Peyer's patch (tissue), 4 donors: ENCODE data around the gene SSTR3.

Source experiments
- POLR2A ChIP-seq, 2 donors: fragments of 450-650 bp; IDR thresholded peaks; one replicate each; pipeline ENCODE4 v1.5.1; 2017; ENCODE audit warnings: antibody characterized with exemption in 2 of 2, mild to moderate bottlenecking in 2 of 2, moderate library complexity in 2 of 2
- TF ChIP-seq, protein P1 (sequence below), 6 experiments: fragments of 450-650 bp in 4 of 6; fragments of 200-600 bp in 2 of 6; sonication (generic) in 1 of 6; IDR thresholded peaks; one replicate each; pipeline ENCODE4 v1.5.1; 2017 to 2019; ENCODE audit warnings: antibody characterized with exemption in 6 of 6, mild to moderate bottlenecking in 3 of 6, moderate library complexity in 1 of 6

GRCh38 chr22:37253126-37253660 lies 40.9 kb upstream of the SSTR3 start:
- TF ChIP-seq POLR2A (IDR thresholded peaks at IDR 0.05) = no peak
- TF ChIP-seq, protein P1, sequence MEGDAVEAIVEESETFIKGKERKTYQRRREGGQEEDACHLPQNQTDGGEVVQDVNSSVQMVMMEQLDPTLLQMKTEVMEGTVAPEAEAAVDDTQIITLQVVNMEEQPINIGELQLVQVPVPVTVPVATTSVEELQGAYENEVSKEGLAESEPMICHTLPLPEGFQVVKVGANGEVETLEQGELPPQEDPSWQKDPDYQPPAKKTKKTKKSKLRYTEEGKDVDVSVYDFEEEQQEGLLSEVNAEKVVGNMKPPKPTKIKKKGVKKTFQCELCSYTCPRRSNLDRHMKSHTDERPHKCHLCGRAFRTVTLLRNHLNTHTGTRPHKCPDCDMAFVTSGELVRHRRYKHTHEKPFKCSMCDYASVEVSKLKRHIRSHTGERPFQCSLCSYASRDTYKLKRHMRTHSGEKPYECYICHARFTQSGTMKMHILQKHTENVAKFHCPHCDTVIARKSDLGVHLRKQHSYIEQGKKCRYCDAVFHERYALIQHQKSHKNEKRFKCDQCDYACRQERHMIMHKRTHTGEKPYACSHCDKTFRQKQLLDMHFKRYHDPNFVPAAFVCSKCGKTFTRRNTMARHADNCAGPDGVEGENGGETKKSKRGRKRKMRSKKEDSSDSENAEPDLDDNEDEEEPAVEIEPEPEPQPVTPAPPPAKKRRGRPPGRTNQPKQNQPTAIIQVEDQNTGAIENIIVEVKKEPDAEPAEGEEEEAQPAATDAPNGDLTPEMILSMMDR (IDR thresholded peaks at IDR 0.05) = no peak
